ENCODE measurements around the gene PRKN. TPM values are rescaled to one million over a fixed set of nuclear protein-coding genes. Genes with fewer than 3 reads are reported as not detected.

The PRKN gene
- total and polyA plus RNA-seq, 2 experiments from 2014 or later, result 0.10 to 0.84 TPM

DNA sequence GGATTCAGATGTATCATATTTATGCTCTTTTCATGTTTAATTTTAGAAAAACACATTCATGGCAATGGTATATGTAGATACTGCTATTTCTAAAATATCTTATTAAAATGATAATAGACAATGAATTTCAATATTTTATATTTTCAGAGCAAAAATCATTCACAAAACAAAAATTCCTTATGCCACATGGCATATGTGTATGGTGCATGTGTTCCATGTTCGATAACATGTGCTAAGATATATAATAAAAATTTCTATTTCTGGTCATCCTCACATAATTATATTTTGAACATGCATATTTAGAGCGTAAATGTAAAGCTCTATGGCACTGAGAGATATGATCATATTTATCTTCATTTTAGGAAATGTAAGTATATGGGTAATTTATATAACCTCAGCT lies 847.5 kb downstream of the PRKN start:
- no peaks in the 10 kb centered on the region for H4K20me1 ChIP-seq (replicated peaks; ENCODE audit: insufficient read depth)
- Mint-ChIP-seq H3K36me3 (ENCODE audit: low read depth) (no peaks in the 10 kb centered on the region), H3K9me3 (0 out of 3 replicates have a peak, but pooled peaks cover 2% of the 10 kb centered on the region), H3K27me3 (ENCODE audit: insufficient read depth, low read depth, poor library complexity) (peaks cover 2% of the 10 kb centered on the region), H3K4me1 (peaks cover 10% of the 10 kb centered on the region), H3K27ac (no peak overlapping the region), H3K4me3 (no peak overlapping the region)
- H3K79me2 ChIP-seq (replicated peaks; ENCODE audit: insufficient read depth), result no peaks in the 10 kb centered on the region
- no peaks in the 10 kb centered on the region for H3K27me3 ChIP-seq (ENCODE audit: insufficient read depth)
- ATAC-seq, result no peak
- no peak overlapping the region for H3K4me2 ChIP-seq
- no peaks in the 10 kb centered on the region for H3K4me1 ChIP-seq (ENCODE audit: insufficient read depth)
- DNase-seq (ENCODE audit: low spot score), result no peak
- no peak overlapping the region for H2AFZ ChIP-seq
- TF ChIP-seq ZNF331 (CRISPR knock-in tag; IDR thresholded peaks at IDR 0.05; ENCODE audit: low read depth) (no peak), NANOG (IDR thresholded peaks at IDR 0.05; ENCODE audit: borderline replicate concordance) (no peak), STAT1 (IDR thresholded peaks at IDR 0.05; ENCODE audit: unreplicated experiment) (no peak), ZNF114 (CRISPR knock-in tag; IDR thresholded peaks at IDR 0.05) (no peak), EZH2phosphoT487 (IDR thresholded peaks at IDR 0.05; ENCODE audit: unreplicated experiment) (no peak), JUNB (IDR thresholded peaks at IDR 0.05; ENCODE audit: unreplicated experiment) (no peak), EZH2 (IDR thresholded peaks at IDR 0.05; ENCODE audit: low read depth, unreplicated experiment) (no peak), CREB1 (CRISPR knock-in tag; IDR thresholded peaks at IDR 0.05; ENCODE audit: low read depth) (no peak), POLR2AphosphoS5 (IDR thresholded peaks at IDR 0.05; ENCODE audit: low read depth) (no peak)
- TF ChIP-seq, protein P1, sequence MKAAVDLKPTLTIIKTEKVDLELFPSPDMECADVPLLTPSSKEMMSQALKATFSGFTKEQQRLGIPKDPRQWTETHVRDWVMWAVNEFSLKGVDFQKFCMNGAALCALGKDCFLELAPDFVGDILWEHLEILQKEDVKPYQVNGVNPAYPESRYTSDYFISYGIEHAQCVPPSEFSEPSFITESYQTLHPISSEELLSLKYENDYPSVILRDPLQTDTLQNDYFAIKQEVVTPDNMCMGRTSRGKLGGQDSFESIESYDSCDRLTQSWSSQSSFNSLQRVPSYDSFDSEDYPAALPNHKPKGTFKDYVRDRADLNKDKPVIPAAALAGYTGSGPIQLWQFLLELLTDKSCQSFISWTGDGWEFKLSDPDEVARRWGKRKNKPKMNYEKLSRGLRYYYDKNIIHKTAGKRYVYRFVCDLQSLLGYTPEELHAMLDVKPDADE (IDR thresholded peaks at IDR 0.05), result no peak
- TF ChIP-seq, protein P2, sequence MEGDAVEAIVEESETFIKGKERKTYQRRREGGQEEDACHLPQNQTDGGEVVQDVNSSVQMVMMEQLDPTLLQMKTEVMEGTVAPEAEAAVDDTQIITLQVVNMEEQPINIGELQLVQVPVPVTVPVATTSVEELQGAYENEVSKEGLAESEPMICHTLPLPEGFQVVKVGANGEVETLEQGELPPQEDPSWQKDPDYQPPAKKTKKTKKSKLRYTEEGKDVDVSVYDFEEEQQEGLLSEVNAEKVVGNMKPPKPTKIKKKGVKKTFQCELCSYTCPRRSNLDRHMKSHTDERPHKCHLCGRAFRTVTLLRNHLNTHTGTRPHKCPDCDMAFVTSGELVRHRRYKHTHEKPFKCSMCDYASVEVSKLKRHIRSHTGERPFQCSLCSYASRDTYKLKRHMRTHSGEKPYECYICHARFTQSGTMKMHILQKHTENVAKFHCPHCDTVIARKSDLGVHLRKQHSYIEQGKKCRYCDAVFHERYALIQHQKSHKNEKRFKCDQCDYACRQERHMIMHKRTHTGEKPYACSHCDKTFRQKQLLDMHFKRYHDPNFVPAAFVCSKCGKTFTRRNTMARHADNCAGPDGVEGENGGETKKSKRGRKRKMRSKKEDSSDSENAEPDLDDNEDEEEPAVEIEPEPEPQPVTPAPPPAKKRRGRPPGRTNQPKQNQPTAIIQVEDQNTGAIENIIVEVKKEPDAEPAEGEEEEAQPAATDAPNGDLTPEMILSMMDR (conservative IDR thresholded peaks at IDR 0.05; ENCODE audit: low read depth in 2 of 2), result no peak
- TF ChIP-seq, protein P3, sequence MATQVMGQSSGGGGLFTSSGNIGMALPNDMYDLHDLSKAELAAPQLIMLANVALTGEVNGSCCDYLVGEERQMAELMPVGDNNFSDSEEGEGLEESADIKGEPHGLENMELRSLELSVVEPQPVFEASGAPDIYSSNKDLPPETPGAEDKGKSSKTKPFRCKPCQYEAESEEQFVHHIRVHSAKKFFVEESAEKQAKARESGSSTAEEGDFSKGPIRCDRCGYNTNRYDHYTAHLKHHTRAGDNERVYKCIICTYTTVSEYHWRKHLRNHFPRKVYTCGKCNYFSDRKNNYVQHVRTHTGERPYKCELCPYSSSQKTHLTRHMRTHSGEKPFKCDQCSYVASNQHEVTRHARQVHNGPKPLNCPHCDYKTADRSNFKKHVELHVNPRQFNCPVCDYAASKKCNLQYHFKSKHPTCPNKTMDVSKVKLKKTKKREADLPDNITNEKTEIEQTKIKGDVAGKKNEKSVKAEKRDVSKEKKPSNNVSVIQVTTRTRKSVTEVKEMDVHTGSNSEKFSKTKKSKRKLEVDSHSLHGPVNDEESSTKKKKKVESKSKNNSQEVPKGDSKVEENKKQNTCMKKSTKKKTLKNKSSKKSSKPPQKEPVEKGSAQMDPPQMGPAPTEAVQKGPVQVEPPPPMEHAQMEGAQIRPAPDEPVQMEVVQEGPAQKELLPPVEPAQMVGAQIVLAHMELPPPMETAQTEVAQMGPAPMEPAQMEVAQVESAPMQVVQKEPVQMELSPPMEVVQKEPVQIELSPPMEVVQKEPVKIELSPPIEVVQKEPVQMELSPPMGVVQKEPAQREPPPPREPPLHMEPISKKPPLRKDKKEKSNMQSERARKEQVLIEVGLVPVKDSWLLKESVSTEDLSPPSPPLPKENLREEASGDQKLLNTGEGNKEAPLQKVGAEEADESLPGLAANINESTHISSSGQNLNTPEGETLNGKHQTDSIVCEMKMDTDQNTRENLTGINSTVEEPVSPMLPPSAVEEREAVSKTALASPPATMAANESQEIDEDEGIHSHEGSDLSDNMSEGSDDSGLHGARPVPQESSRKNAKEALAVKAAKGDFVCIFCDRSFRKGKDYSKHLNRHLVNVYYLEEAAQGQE (IDR thresholded peaks at IDR 0.05; ENCODE audit: unreplicated experiment), result no peak
- TF ChIP-seq, protein P4, sequence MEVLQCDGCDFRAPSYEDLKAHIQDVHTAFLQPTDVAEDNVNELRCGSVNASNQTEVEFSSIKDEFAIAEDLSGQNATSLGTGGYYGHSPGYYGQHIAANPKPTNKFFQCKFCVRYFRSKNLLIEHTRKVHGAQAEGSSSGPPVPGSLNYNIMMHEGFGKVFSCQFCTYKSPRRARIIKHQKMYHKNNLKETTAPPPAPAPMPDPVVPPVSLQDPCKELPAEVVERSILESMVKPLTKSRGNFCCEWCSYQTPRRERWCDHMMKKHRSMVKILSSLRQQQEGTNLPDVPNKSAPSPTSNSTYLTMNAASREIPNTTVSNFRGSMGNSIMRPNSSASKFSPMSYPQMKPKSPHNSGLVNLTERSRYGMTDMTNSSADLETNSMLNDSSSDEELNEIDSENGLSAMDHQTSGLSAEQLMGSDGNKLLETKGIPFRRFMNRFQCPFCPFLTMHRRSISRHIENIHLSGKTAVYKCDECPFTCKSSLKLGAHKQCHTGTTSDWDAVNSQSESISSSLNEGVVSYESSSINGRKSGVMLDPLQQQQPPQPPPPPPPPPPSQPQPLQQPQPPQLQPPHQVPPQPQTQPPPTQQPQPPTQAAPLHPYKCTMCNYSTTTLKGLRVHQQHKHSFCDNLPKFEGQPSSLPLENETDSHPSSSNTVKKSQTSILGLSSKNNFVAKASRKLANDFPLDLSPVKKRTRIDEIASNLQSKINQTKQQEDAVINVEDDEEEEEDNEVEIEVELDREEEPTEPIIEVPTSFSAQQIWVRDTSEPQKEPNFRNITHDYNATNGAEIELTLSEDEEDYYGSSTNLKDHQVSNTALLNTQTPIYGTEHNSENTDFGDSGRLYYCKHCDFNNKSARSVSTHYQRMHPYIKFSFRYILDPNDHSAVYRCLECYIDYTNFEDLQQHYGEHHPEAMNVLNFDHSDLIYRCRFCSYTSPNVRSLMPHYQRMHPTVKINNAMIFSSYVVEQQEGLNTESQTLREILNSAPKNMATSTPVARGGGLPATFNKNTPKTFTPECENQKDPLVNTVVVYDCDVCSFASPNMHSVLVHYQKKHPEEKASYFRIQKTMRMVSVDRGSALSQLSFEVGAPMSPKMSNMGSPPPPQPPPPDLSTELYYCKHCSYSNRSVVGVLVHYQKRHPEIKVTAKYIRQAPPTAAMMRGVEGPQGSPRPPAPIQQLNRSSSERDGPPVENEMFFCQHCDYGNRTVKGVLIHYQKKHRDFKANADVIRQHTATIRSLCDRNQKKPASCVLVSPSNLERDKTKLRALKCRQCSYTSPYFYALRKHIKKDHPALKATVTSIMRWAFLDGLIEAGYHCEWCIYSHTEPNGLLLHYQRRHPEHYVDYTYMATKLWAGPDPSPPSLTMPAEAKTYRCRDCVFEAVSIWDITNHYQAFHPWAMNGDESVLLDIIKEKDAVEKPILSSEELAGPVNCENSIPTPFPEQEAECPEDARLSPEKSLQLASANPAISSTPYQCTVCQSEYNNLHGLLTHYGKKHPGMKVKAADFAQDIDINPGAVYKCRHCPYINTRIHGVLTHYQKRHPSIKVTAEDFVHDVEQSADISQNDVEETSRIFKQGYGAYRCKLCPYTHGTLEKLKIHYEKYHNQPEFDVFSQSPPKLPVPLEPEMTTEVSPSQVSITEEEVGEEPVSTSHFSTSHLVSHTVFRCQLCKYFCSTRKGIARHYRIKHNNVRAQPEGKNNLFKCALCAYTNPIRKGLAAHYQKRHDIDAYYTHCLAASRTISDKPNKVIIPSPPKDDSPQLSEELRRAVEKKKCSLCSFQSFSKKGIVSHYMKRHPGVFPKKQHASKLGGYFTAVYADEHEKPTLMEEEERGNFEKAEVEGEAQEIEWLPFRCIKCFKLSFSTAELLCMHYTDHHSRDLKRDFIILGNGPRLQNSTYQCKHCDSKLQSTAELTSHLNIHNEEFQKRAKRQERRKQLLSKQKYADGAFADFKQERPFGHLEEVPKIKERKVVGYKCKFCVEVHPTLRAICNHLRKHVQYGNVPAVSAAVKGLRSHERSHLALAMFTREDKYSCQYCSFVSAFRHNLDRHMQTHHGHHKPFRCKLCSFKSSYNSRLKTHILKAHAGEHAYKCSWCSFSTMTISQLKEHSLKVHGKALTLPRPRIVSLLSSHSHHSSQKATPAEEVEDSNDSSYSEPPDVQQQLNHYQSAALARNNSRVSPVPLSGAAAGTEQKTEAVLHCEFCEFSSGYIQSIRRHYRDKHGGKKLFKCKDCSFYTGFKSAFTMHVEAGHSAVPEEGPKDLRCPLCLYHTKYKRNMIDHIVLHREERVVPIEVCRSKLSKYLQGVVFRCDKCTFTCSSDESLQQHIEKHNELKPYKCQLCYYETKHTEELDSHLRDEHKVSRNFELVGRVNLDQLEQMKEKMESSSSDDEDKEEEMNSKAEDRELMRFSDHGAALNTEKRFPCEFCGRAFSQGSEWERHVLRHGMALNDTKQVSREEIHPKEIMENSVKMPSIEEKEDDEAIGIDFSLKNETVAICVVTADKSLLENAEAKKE (CRISPR knock-in tag; IDR thresholded peaks at IDR 0.05), result no peak
- H3K9me2 ChIP-seq (ENCODE audit: insufficient read depth), result no peaks in the 10 kb centered on the region
- no peak overlapping the region for H3K27ac ChIP-seq (ENCODE audit: low read depth)
- no peak overlapping the region for H3K4me3 ChIP-seq
- no peaks in the 10 kb centered on the region for H3K36me3 ChIP-seq (ENCODE audit: insufficient read depth)
- no peaks in the 10 kb centered on the region for H3F3A ChIP-seq (replicated peaks; ENCODE audit: low read depth)

Measured in GM23338 (cell line).